H4 (cell line): ENCODE results near the gene GPC6. TPM values are rescaled to one million over a fixed set of nuclear protein-coding genes. Genes with fewer than 3 reads are reported as not detected.
A peak's percentile ranks its signal among the peaks of the same experiment; 100 is the strongest.

Source experiments
- DNase-seq: peaks from one replicate; pipeline ENCODE4 v3.0.0-alpha.2; 2015; ENCODE audit warnings: low spot score
- total RNA-seq: library from RNA; depleted of rRNA; stranded (reverse); fragments of >200 nt; shearing (Covaris generic); gene quantifications from 2 replicates; pipeline ENCODE4 v1.2.3, GENCODE V29; 2014

GPC6 gene
- total RNA-seq, 1 experiment from 2014 or later, result 9.9 TPM

- DNase-seq, result no peak
Measured at GRCh38 chr13:94031609-94032008, 805.0 kb downstream of the GPC6 start.

GRCh38 chr13:94033098-94033497 lies 806.5 kb downstream of the GPC6 start:
- DNase-seq, result no peak

DNA sequence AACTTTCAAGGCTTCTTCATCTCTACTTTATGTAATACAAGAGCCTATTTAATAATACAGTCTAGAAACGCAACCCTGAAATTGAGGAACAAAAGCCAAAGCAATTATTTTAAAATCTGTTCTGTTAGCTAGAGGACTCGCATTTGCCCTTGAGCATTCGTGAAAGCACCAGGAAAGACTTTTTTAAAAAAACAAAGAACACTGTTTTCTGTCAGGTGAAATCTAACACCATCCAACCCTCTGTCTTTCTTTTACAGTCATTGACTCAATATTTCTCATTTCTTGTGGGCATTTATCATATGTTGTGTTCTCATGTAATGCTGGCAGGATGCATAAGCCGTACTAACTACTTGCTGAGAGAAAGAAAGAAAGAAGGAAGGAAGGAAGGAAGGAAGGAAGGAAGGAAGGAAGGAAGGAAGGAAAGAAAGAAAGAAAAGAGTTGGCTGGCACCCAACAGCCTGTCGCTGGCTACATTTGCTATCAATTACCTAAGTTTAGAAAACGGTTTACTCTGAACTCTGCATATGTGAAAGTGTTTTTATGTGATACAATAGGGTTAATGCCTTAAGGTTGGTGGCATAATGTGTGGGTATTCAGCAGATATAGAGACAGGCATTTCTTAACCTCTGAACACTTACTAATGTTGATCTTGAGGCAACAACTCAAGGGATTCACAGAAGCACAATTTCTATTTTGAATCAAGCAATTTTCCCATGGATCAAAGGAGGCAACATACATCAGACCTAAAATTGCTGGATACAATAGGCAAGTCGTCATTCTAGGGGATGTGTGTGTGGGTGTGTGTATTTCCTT lies 807.4 kb downstream of the GPC6 start:
- no peak for DNase-seq

DNA sequence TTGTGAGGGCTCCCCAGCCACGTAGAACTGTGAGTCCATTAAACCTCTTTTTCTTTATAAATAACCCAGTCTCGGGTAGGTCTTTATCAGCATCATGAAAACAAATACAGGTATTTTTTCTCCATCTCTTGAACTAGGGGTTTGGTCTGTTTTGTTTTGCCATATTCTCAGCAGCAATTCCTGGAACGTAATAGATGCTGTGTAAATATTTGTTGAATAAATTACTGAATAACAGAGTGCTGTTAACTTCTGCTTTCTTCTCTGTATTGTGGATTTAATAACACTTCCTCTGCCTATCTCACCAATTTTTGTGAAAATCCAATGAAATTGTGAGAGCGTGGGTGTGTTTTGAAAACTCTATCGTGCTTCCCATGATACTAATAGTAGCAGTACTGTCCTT lies 823.4 kb downstream of the GPC6 start:
- DNase-seq, result no peak

DNA sequence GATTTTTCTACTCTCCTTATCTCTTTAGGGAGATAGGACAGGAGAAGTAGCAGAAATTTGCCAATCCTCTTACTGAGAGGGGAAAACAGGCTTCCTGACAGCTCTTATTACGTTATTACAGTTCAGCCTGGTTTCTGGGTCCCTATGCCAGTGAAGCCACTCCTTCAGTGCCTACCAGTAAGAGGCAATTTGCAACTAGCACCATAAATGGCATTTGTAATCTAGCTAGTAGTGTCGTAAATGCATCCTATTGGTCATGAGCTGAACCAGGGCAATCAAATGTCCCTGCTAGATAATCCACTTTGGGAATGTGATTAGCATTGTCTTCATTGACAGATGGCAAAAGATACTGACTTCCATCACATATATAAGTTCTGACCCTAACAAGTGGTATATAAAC lies 824.1 kb downstream of the GPC6 start:
- DNase-seq, result no peak

DNA sequence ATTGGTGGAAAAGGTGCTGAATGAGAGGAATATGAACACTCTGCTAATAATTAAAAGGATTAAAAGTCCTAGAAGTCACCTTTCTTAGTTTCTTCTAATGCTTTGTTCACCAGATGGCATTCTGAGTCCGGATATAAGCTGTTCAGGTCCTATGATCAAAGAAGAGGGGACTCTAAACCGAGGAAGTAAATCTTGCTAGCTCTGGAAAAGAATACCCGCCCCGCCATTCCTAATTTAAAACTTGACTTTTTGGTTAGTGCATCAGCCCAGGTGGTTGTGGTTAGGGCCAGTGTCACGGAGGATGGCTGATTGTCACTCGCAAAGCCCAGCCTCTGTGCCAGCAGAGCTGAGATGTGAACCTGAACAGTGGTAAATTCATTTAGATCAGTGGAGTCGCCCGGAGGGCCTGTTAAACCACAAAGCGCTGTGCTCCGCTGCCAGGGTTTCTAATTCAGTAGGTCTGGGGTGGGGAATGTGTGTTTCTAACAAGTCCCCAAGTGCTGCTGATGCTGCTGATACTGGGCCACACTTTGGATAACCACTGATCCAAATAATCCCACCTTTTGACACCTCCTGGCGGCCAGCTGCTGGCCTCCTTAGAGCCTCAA lies 827.5 kb downstream of the GPC6 start:
- no peak for DNase-seq

GRCh38 chr13:94056362-94056990 lies 829.9 kb downstream of the GPC6 start:
- no peak for DNase-seq

- DNase-seq, result no peak
Measured at GRCh38 chr13:94057618-94058186, 831.1 kb downstream of the GPC6 start.

GRCh38 chr13:94058821-94059360 lies 832.3 kb downstream of the GPC6 start:
- no peak for DNase-seq

GRCh38 chr13:94061301-94061700 lies 834.7 kb downstream of the GPC6 start:
- DNase-seq, result peak; percentile 11

- DNase-seq, result no peak
Measured at GRCh38 chr13:94063096-94063495, 836.5 kb downstream of the GPC6 start.

DNA sequence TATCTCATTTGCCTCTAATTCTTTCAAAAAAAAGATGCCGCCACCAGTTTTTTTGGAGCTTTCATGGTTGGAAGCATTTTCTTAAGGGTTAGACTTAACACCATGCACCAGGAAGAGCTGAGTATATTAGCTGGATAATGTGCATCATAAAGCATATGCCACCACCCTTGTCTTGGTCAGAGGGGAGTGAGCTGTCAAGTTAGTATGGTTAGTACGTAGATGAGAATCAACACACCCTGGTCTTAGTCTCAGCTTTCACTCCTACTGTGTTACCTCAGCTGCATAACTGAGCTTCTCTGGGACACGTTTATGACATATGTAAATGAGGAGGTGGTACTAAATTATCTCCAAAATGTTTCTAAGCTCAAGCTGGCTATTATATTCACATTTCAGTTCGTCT lies 837.2 kb downstream of the GPC6 start:
- DNase-seq, result no peak

DNA sequence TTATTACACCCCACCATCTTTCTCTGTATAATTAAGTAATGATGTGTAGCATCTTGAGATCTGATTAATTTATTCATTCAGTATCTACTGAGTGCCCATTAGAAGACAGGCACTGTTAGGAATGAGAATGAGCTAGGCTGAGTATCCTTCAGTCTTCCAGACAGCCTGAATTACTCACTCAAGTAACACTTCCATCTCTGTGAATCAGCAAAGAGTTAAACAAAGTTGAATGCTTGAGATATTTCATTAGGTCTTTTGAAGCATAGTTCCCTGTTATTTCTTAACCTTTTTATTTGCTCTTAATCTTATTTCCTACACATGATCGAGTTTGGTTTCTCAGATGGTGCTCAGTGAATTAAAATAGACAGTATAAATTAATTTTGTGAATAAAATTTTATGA lies 839.1 kb downstream of the GPC6 start:
- no peak for DNase-seq

GRCh38 chr13:94073007-94073744 lies 846.6 kb downstream of the GPC6 start:
- DNase-seq, result peak; percentile 8

DNA sequence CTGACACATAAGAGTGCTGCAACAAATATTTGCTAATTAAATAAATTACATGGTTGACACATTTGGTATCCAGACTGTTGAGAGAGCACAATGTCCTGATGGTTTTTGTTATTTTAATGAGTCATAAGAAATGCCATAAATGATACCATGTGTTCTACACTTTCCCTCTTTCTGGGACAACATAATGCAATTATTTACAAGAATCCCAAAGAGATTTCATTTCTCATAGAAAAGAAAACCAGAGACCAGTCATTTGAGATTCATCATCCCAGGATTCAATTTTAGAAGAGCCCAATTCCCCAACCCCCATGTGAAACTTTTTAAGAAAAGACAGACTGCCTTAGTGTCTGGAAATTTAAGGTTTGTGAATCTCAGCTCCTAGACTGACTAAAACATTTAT lies 853.3 kb downstream of the GPC6 start:
- no peak for DNase-seq

GRCh38 chr13:94080527-94080926 lies 853.9 kb downstream of the GPC6 start:
- no peak for DNase-seq

DNA sequence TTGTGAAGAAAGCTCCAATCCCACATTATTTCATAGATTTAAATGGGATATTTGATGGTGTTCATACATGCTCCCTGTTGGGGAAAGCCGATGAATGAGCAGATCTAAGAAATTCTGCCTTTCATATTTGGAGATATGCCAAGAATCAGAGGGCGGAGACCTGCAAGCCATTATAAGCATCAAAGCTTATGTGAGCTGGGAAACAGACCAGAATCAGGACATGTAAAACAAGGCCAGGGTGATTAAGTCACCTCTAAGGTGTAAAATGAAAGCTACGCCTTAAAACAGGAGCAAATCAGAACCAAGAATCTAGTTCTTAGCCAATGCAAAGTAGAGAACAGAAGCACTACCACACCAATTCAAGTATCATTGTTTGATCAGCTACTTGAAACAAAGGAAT lies 860.5 kb downstream of the GPC6 start:
- DNase-seq, result no peak

DNA sequence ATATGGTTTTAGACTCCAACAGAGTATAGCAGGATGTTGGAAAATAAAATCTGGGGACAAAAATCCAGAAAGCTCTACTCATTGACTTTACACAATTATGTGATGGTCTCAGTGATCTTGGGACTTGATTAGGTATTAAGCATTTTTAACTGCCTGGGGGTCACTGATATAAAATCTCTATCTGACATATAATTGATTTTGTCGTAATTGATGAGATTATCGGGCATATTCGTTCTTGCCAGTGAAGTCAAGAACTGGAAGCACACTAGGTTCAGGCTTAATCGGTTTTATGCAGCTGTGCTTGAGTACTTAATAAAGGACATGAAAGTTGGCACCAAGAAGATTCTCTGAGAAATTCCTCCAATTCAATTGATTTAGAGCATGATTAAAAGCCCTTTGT lies 862.1 kb downstream of the GPC6 start:
- DNase-seq, result no peak

DNA sequence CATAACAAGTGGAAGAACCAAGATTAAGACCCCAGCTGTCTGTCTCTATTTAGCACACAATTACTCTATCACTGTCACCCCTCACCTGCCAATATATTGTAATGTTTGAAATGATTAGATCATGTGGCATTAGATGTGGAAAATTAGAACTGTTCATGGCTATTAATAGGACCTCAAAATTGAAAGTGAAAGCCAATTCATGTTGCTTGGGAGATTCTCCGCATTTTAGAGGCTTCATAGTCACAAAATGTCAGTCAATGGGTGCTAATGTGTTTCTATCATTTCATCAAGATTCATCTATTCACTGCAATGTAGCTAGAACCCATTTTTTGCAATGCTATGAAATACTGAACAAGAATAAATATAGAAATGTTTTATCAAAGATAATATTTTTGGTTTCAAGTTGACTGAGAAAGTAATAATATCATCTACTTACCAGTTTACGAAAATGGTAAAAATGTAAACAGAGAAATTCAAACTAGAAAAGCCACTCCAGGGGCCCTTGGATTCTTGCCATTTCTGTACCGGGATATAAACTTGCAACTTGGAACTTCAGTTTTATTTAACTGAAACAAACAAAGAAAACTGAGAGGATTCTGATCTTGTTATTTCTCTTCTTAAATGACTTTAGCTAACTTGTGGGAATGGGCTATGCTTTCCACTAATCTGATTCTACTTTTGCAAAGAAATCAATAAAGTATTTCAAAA lies 864.3 kb downstream of the GPC6 start:
- no peak for DNase-seq

DNA sequence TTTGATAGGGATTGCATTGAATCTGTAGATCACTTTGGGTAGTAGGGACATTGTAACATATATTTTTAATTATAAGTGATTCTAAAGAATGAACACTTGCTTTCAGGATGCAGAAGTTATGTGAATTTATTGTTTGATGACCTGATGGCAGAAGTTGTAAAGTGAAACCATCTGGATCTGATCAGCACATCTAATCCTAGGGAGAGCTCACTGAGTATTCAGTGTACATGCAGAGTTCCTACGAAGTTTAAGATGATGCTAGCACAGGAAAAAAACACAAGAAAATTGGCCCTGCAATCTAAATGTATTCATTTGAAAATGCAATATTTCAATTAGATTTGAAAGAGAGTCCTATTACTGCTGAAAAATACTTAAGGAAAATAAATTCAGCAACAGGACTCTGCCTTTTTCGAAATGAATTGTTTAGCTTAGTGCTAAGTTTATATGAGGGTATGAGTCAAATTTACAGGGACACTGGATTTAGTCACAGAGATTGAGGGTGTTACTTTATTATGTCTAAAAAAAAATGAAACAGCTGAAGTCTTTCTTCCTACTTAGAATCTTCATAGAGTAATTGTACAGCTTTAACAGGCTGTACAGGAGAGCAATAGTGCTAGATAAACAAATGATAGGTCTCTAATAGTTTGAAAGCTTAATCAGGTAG lies 867.2 kb downstream of the GPC6 start:
- DNase-seq, result no peak
